Kidney glomerular epithelial cell (primary cell): Measurements from ENCODE around the gene KHNYN.
"Not testable (repeated sequence)": the region's sequence is repeated elsewhere in the genome, so short reads cannot be mapped to it uniquely, and the experiment has no call there.

ENCODE experiments used
- DNase-seq: peaks from one replicate; lab custom pipeline; 2025; lab: John Stamatoyannopoulos, UW

Gene KHNYN

GRCh38 chr14:24429395-24430142, at the start of gene KHNYN, which contains the start of gene CBLN3:
KHNYN (plus strand) TSS chr14:24429954; CDS start chr14:24430731, 777 bp downstream.
CBLN3 (minus strand) TSS chr14:24429668; CDS start chr14:24429054, 614 bp downstream.
- DNase-seq = peak; percentile 79

- no peak for DNase-seq
These were observed 48.2 kb upstream of the KHNYN start for GRCh38 chr14:24381363-24382063.

- DNase-seq = no peak
These were observed 47.7 kb upstream of the KHNYN start for GRCh38 chr14:24382064-24382371.

GRCh38 chr14:24384169-24384568, 45.6 kb upstream of the KHNYN start:
- no peak for DNase-seq

GRCh38 chr14:24385524-24385923, 44.2 kb upstream of the KHNYN start:
- no peak for DNase-seq

GRCh38 chr14:24387009-24387345, 42.8 kb upstream of the KHNYN start:
- no peak for DNase-seq

- DNase-seq = not testable (repeated sequence)
These were observed 42.2 kb upstream of the KHNYN start for GRCh38 chr14:24387579-24387978.

- no peak for DNase-seq
These were observed 41.1 kb upstream of the KHNYN start for GRCh38 chr14:24388474-24389179.

GRCh38 chr14:24389226-24389848, 40.4 kb upstream of the KHNYN start:
- no peak for DNase-seq

GRCh38 chr14:24390701-24391468, 38.9 kb upstream of the KHNYN start:
- no peak for DNase-seq

GRCh38 chr14:24392325-24393091, 37.2 kb upstream of the KHNYN start:
- peak; percentile 70 for DNase-seq

- no peak for DNase-seq
These were observed 35.5 kb upstream of the KHNYN start for GRCh38 chr14:24394275-24394674.

GRCh38 chr14:24395609-24396582, 33.9 kb upstream of the KHNYN start:
- no peak for DNase-seq

GRCh38 chr14:24397639-24398292, 32.0 kb upstream of the KHNYN start:
- no peak for DNase-seq

GRCh38 chr14:24398293-24398652, 31.5 kb upstream of the KHNYN start:
- no peak for DNase-seq

GRCh38 chr14:24398653-24399446, 30.9 kb upstream of the KHNYN start, which contains the start of gene NYNRIN:
NYNRIN (plus strand) TSS chr14:24399003; CDS start chr14:24399247, 244 bp downstream.
- no peak for DNase-seq

- no peak for DNase-seq
These were observed 30.3 kb upstream of the KHNYN start for GRCh38 chr14:24399447-24399822.

- DNase-seq = no peak
These were observed 29.6 kb upstream of the KHNYN start for GRCh38 chr14:24399999-24400718.
